Measurements from ENCODE around the gene IGLL5.

The IGLL5 gene

DNA sequence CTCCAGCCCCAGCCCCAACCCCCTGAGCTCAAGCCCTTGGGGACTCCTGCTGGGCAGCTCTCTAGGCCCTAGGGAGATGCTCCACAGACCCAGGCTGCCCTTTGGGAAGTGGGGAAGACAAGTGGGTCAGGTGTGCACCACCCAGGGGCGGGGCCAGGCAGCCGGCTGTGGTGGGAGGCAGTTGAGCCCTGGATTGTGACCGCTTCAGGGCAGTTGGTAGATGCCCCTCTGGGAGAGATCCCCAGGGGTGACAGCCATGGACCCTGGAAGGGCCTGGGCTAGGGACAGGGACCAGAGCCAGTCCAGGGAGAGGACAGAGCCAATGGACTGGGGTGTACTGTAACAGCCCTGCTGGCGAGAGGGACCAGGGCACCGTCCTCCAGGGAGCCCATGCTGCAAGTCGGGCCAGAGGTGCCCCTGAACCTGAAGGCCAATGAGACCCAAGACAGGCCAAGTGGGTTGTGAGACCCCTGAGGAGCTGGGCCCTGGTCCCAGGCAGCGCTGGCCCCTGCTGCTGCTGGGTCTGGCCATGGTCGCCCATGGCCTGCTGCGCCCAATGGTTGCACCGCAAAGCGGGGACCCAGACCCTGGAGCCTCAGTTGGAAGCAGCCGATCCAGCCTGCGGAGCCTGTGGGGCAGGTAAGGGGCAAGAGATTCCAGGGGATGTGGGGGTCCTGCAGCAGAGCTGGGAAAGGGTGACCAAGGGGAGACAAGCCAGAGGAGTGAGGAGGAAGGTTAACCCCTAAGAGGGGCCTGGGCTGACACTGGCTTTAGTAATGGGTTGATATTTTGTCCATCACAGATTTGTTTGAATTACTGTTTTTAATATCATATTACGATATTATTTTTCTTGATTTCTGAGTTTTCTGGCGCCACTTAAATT is at the start of gene IGLL5:
IGLL5 (plus strand) TSS at position 196 of the 883 bp plus-strand sequence; CDS start at position 434, 238 bp downstream.
- no peak for DNase-seq

DNA sequence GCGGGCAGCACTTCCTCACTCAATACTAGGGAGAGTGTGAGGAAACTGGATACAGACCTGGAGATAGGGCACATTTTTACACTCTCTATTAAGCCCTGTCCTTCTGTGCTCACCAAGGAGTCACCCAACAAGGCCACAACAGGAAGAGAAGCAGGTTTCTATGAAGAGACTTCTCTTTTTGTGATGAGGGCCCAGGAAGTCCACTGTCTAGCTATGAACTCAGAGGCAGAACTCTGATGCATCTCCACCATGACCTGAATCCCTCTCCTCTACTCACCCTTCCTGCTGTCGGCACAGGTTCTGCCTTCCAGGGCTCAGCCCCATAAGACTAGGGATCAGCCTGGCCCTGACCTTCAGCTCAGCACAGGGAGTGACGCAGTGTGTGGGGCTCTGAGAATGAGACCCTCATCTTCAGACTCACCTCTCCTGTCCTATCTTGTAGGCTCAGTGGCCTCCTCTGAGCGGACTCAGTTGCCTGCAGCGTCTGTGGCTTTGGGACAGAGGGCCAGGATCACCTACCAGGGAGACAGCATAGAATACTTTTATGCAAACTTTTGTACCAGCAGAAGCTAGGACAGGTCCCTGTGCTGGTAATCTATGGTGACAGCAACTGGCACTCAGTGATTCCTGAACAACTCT is 49.3 kb upstream of the IGLL5 start:
- no peak for DNase-seq

DNA sequence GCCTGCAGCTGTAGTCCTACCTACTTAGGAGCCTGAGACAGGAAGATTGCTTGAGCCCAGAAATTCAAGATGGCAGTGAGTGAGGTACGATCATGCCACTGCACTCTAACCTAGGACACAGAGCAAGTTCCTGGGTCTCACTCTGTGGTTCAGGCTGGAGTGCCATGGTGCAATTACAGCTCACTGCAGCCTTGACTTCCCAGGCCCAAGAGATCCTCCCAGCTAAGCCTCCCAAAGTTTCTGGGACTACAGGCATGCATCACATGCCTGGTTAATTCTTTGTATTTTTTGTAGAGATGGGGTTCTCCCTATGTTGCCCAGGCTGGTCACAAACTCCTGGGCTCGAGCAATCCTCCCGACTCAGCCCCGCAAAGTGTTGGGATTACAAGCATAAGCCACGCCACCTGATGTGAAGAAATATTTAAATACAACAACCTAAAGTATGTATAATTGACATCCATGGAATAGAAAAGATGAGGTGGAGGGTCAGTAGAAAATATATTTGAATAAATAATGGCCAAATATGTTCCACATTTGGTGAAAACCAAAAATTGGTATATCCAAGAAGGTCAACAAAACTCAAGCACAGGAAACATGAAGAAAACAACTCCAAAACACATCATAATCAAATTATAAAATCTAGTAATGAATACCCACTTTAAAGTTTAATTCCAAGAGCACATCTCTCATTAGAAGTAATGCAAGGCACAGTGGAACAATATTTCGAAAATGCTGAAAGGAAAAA is 47.9 kb upstream of the IGLL5 start:
- DNase-seq: no peak

DNA sequence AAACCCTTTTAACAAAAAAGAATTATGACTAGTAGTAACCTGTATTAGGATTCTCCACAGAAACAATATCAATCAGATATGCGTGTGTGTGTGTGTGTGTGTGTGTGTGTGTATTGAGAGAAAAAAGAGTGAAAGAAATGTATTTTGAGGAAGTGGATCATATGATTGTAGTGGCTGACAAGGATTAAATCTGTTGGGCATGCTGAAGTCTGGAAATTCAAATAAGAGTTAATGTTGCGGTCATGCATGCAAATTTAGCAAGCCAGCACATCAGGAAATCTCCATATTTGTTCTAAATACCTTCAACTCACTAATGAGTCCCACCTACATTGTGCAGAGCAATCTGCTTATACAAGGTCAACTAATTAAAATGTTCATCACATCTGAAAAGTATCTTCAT is 46.8 kb upstream of the IGLL5 start:
- DNase-seq: no peak

DNA sequence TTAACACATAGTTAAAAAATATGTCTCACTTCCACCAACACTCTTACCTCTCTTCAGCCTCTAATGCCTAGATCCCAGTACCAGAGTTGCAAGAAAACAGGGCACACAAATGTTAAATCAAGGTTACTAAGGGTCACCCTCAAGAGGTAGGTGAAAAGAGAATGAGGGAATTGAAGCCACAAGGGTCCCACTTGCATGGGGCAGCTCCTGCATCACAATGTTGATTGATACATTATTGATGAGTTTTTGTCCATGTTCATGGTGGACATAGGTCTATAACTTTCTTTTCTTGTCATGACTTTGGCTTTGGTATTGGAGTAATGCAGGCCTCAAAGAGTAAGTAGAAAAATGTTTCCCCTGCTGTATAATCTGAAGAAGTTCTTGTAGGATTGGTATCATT is 46.0 kb upstream of the IGLL5 start:
- no peak for DNase-seq

DNA sequence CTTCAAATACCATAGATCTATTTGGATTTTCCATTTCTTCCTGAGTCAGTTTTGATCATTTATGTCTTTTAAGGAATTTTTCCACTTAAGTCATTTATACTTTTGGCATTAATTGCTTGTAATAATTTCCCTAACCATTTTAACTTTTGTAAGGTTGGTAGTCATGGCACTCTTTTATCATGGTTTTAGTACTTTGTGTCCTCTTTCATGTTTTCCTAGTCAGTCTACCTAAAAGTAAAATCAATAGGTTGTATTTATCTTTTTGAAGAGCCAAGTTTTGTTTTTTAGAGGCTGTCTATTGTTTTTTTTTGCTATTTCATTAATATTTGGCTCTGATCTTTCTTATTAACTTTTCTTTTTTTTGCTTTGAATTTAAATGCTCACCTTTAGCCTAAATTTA is 45.5 kb upstream of the IGLL5 start:
- no peak for DNase-seq

DNA sequence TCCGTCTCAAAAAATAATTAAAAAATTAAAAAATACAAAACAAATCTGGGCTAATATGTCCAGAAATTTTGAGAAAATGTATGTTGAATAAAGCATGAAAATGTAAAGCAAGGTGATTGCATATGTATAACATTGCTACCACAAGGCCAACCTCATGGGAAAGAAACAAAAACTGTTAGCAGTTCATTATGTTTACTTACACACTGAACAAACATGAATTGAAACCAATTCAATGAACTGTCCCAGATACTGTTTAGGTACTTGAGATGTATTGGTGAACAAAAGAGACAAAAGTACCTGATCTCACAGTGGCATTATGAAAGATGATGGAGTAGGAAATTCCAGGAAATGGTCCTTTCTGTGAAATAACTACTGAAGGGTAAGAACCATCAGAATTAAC is 43.8 kb upstream of the IGLL5 start:
- DNase-seq: no peak

DNA sequence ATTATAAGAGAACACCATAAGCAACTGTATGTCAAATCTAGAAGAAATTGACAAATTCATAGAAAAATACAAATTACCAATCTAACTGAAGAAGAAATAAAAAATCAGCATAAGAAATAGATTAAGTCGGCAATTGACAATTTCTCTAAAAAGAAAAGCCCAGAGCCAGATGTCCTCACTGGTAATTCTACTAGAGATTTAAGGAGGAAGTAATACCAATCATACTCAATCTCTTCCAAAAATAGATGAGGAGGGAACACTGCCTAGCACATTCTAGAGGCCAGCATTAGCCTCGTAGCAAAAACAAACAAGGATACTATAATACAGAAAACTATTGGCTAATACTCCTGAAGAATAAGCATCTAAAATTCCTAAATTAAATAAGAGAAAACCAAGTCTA is 40.4 kb upstream of the IGLL5 start:
- no peak for DNase-seq

DNA sequence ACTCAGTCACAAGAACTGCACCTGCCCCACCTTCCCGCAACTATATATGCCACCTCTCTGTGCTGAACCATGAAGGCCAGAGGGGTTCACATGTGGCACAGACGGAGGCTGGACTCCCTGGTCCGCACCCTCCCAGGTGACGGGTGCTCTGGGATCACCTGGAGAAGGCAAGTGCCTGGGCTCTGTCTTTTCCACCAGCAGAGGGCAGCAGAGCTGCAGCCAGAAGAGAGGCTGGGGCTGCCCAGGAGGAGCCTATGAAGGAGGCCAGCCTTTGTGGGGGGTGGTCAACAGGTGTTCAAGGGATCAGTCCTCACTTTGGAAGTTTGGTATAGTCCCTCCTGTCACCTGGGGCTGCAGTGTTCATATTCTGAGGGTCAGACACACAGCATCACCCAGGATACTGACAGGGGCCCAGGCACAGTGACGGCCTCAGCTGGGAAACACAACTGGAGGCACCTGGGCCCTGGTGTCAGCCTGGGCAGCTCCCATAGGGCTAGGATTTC is 39.2 kb upstream of the IGLL5 start:
- DNase-seq: peak; percentile 68 to 77

DNA sequence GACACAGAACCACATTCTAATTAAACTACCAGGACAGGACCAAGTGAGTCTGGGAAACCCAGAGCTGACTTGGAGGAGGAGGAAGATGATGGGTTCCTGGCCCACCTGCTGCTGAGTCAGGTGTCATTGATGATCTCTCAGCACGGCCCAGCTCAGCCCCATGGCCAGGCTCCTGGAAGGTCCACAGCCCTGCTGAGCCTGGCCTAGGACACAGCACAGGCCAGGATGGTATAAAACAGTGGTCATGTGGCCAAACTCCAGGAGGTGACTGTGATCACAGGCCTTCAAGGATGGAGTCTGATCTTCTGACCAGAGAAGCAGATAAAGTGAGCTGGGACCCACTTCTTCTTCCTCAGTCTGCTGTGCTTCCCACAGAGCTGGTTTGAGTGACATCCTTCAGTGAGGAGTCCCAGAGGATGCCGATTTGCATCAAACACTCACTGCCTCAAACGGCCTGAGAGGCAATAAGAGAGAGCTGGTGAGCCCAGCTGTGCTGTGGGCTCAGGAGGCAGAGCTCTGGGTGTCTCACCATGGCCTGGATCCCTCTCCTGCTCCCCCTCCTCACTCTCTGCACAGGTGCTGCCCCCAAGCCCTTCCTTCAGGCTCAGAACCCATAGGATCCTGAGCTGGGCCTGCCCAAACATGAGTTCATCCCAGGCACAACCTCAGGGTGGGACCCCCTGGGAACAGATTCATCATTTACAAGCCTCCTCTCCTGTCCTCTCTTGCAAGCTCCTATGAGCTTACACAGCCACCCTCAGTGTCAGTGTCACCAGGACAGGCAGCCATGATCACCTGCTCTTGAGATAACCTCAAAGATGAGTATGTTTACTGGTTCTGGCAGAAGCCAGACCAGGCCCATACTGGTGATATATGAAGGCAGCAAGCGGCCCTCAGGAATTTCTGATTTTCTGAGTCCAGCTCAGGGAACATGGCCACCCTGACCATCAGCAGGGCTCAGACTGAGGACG is 37.7 kb upstream of the IGLL5 start:
- DNase-seq: no peak

DNA sequence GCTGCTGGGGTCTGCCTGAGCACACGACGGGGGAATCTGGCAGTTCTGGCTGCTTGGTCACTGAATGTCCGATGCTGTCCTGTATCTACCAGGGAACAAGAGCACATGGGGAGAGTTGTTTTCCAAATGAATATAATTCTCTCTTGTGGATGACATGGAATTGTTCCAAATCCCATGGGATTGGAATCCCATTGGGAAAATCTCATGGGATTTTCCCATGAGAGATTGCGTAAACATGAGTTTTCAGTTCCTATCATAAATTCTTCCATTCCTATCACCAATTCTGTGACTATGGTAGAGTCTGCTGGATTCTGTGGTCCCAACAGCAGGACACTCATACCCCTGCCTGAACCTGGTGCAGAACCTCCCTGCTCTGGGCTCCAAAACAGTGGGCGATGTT is 35.6 kb upstream of the IGLL5 start:
- no peak for DNase-seq

DNA sequence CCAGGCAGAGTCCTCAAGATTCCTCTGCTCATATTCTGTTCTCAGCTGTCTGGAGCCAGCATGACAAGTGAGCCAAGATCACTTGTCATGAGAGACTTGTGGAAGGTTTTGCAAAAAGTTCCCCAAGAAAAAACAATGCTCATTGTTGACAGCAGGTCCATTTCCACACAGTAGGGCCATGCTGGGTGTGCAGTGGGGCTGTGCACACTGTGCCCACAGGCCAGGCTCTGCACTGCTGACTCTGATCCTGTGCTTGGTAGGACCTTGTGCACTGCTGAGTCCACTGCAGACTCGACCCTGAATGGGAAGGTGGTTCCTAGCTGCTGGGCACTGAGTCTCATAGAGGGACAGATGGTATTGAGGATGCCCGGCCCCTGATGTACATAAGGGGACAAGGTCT is 33.9 kb upstream of the IGLL5 start:
- no peak for DNase-seq

DNA sequence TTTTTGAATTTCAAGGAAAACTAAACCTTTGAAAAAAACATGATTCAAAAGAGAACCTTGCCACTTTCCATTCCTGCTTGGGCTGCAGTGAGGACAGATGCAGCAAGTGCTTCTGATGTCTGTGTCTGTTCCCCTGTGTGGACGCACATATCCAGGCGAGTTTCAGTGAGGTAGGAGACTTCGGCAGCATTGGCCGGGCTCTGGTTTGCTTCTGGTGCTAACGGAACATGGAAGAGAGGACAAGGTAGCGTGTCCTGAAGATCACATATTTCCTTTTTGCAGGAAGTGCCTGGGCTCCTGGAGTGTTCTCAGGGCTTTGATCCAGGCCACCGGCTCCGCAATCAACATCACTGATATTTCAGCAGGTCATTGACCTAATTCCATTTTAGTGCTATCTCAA is 33.1 kb upstream of the IGLL5 start:
- no peak for DNase-seq

DNA sequence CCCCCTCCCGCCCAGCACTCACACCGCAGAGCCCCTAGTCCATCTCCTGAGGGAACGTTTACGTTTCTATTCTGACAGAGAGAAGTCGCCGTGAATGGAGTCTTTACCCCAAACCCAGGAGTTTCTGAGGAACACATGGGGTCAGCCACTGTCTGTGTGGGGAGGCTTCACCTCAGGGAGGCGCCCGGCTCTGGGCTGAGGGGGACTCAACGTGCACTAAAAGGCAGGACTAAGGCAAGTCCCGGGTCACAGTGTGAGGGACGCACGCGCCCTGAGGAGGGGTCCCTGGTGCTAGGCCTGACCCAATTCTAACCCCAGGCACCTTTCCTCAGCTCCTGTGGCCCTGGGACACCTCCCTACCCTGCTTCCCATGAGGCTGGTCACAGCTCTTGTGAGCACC is 32.5 kb upstream of the IGLL5 start:
- DNase-seq: no peak

DNA sequence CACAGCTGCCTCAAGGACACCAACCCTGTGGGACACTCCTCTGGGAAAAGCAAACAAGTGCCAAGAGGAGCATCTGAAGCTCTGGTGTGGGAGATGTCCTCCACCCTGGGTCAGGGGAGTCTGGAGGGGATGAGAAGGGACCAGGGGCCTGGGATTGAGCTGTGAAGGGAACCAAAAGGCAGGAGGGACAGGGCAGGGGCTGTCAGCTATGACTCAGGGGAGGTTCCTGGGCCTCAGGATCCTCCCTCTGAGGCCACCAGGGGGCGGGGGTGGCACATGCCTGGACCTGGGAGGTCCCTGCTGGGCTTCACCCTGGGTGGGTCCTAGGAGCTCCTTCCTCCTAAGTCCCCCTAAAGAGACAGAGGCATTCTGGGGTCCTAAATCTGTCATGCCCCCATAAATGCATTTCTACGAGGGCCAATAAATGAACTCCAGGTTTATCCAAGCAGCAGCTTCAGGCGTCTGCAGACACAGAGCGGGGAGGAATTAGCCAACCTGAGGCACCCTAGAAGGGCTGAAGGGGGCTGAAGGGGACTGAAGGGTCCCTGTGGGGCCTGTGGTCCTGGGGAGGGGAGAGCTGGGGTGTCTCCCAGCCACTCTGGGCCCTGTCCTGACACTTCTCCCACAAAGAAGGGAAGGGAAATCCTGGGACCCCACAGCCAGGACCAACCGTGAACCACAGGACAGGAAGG is 31.9 kb upstream of the IGLL5 start:
- peak; percentile 47 to 53 for DNase-seq

DNA sequence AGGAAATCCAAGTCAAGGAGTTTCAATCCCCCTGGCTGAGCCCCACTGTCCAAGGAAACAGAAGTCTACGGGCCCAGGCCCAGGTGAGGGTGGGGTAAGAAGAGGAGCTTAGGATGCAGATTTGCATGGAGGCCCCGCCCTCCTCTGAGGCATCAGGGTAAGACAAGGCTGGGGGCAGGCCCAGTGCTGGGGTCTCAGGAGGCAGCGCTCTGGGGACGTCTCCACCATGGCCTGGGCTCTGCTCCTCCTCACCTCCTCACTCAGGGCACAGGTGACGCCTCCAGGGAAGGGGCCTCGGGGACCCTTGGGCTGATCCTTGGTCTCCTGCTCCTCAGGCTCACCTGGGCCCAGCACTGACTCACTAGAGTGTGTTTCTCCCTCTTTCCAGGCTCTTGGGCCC is 31.3 kb upstream of the IGLL5 start:
- no peak for DNase-seq

DNA sequence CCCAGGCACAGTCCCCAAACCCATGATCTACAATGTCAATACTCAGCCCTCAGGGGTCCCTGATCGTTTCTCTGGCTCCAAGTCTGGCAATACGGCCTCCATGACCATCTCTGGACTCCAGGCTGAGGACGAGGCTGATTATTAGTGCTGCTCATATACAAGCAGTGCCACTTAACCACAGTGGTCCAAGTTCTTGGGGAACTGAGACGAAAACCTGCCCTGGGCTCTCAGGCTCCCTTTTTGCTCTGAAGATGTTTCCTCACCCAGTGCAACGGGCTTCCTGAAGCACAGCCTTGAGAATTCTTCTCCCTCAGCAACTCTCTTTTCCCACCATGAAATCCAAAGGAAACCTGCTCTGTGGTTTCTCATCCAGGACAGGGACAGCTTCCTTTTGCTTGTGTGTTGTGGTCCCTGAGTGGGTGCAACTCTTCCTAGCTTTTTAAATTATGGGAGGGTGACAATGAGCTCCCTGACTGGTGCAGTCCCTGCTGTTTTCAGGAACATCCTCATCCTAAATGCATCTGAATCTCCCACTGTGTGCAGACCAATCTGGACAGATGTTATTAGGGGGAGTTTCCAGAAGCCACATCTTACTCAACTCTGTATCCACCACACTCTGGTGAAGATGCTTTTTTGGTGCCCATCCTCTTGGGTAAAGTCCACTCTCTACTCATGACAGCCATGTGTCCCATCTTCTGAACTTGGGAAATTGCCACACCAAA is 30.6 kb upstream of the IGLL5 start:
- DNase-seq: no peak

DNA sequence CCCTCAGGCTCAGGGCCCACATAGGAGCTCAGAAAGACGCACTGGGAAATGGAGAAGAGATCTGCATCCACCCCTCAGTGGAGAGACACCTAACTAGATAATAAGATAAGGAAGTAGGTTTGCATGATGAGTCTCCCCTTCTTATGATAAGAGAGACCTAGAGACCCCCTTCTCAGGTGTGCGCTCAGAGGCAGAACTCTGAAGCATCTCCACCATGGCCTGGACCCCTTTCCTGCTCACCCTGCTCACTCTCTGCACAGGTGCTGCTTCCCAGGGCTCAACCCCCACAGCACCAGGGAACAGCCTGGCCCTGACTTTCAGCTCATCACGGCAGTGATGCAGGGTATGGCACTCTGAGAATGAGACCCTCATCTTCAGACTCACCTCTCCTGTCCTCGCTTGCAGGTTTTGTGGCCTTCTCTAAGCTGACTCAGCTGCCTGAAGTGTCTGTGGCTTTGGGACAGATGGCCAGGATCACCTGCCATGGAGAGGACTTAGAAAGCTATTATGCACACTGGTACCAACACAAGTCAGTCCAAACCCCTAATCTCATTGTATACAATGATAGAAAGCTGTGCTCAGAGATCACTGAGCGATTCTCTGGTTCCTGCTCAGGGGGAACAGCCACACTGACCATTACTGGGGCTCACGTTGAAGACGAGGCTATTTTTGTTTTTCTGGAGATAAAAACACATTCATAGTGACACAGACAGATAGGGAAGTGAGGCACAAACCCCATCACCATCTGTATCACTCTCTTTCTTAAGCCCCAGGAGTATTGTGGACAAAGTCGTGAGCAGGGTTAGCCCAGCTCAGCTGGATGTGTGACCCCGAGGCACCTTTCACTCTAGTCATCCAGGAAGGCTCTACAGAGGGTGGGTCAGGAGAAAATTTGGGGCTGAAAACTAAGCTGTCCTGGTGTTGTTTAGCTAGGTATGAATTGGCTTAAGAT is 29.7 kb upstream of the IGLL5 start:
- no peak for DNase-seq

DNA sequence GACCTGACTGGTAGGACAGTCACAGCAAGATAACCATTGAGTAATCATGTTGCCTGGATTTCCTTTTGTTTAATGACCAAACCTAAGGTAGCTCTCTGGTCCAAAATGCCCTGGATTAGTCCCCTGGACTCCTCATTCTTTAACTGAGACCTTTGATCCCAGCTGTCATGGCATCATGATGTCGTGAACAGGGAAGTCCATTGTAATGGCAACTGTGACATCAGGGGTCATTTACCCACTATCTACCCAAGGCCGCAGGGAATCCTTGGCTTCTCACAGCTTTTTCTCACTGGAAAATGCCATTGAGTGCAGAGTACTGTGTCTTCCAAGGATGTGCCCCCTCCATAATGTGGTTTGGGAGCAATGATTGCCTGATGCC is 29.1 kb upstream of the IGLL5 start:
- no peak for DNase-seq

DNA sequence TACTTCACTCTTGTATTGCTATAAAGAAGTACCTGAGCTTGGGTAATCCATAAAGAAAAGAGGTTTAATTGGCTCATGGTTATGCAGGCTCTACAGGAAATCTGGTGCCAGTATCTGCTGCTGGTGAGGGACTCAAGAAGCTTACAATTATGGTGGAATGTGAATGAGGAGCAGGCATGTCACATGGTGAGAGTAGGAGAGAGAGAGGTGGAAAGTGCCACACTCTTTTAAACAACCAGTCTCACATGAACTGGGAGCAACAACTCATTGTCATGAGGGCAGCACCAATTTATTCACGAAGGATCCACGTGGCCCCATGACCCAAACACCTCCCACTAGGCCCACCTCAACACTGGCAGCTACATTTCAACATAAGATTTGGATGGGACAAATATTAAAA is 24.6 kb upstream of the IGLL5 start:
- DNase-seq: no peak

Data from CD4-positive, alpha-beta T cell treated with Interferon alpha-2 for 1 hour (primary cell).